Esophagus muscularis mucosa (tissue), 4 donors: Measurements from ENCODE around the gene GNL1.

Experiments
- EP300 ChIP-seq: sonication (generic); formaldehyde crosslinking; IDR thresholded peaks from one replicate; pipeline ENCODE4 v1.6.1; 2017; ENCODE audit warnings: antibody characterized with exemption
- POLR2A ChIP-seq: fragments of 450-650 bp; IDR thresholded peaks from one replicate; pipeline ENCODE4 v1.6.1; 2017; ENCODE audit warnings: antibody characterized with exemption, moderate library complexity, mild to moderate bottlenecking, low read depth
- POLR2AphosphoS5 ChIP-seq, 2 donors: sonication (generic); formaldehyde crosslinking; IDR thresholded peaks; one replicate each; pipeline ENCODE4 v1.6.1; 2017; ENCODE audit warnings: antibody characterized with exemption in 2 of 2
- TF ChIP-seq, protein P1 (sequence below), 3 experiments: fragments of 200-600 bp in 2 of 3; fragments of 450-650 bp in 1 of 3; sonication (generic) in 2 of 3; IDR thresholded peaks; one replicate each; pipeline ENCODE4 v1.5.1; 2017 to 2019; ENCODE audit warnings: antibody characterized with exemption in 3 of 3, mild to moderate bottlenecking in 2 of 3, moderate library complexity in 1 of 3

DNA sequence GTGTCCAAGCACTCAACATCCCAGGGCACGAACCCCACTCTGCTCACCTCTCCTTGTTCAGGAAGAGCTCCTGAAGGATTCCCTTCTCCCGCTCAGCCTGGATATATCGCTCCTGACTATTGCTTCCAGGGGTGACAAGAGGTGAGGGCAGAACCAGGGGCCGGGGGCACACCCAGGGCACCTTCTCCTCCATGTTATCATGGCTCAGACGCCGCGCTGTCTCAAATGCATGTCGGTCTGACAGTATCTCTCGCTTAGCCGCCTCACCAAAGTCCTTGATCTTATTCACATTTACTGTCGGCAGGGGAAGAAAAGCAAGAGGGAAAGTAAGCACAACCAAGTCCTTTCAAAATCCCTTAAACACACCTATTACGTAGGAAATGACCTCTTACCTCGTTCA, 47.7 kb upstream of the GNL1 start:
- TF ChIP-seq, protein P1, sequence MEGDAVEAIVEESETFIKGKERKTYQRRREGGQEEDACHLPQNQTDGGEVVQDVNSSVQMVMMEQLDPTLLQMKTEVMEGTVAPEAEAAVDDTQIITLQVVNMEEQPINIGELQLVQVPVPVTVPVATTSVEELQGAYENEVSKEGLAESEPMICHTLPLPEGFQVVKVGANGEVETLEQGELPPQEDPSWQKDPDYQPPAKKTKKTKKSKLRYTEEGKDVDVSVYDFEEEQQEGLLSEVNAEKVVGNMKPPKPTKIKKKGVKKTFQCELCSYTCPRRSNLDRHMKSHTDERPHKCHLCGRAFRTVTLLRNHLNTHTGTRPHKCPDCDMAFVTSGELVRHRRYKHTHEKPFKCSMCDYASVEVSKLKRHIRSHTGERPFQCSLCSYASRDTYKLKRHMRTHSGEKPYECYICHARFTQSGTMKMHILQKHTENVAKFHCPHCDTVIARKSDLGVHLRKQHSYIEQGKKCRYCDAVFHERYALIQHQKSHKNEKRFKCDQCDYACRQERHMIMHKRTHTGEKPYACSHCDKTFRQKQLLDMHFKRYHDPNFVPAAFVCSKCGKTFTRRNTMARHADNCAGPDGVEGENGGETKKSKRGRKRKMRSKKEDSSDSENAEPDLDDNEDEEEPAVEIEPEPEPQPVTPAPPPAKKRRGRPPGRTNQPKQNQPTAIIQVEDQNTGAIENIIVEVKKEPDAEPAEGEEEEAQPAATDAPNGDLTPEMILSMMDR (IDR thresholded peaks at IDR 0.05), result no peak
- TF ChIP-seq POLR2AphosphoS5 (IDR thresholded peaks at IDR 0.05), result no peak
- no peak for TF ChIP-seq POLR2A
- no peak for TF ChIP-seq EP300
